ENCODE results near the gene TNFRSF14.
"Not testable (repeated sequence)": the region's sequence is repeated elsewhere in the genome, so short reads cannot be mapped to it uniquely, and the experiment has no call there.

The TNFRSF14 gene

DNA sequence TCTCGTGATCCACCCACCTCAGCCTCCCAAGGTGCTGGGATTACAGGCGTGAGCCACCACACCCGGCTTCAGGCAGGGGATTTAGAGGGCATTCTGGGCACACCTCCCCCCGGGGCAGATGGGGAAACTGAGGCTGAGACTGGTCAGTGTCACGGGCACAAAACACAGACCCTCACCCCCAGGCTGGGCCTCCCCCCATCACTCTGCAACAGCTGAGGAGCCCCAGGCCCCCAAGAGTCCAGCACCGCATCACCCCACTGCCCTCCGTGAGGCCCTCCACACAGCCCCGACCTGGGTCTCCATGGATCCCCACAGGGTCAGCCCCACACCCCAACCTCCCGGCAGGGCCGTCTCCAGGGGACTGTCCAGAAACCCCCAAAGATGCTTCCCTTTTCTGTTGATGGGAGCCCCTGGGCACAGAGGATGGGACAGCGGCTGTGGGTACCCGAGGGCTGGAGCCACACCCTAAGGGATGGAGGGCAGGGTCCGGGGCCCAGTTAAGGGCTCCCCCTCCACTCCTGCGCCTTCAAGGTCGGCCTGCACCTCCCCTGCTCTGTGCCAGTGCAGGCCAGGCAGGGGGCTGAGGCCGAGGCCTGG, 11.0 kb downstream of the TNFRSF14 start:
- H3K4me3 ChIP-seq (ENCODE audit: low read depth, low read length): no peak overlapping the region
- CTCF ChIA-PET: no interaction called here
- POLR2A ChIA-PET: no interaction called here

GRCh38 chr1:2568187-2568816, 12.1 kb downstream of the TNFRSF14 start:
- DNase-seq (ENCODE audit: low read depth, low spot score); CTCF ChIA-PET; H3K4me3 ChIP-seq (ENCODE audit: low read depth, low read length); POLR2A ChIA-PET: not testable (repeated sequence)

More for the DNA sequence above, 11.0 kb downstream of the TNFRSF14 start:
- TF ChIP-seq, protein P1, sequence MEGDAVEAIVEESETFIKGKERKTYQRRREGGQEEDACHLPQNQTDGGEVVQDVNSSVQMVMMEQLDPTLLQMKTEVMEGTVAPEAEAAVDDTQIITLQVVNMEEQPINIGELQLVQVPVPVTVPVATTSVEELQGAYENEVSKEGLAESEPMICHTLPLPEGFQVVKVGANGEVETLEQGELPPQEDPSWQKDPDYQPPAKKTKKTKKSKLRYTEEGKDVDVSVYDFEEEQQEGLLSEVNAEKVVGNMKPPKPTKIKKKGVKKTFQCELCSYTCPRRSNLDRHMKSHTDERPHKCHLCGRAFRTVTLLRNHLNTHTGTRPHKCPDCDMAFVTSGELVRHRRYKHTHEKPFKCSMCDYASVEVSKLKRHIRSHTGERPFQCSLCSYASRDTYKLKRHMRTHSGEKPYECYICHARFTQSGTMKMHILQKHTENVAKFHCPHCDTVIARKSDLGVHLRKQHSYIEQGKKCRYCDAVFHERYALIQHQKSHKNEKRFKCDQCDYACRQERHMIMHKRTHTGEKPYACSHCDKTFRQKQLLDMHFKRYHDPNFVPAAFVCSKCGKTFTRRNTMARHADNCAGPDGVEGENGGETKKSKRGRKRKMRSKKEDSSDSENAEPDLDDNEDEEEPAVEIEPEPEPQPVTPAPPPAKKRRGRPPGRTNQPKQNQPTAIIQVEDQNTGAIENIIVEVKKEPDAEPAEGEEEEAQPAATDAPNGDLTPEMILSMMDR (IDR thresholded peaks at IDR 0.05; ENCODE audit: insufficient read depth, low read length, missing control alignments): no peak
- no peak for DNase-seq (ENCODE audit: low read depth, low spot score)

DNA sequence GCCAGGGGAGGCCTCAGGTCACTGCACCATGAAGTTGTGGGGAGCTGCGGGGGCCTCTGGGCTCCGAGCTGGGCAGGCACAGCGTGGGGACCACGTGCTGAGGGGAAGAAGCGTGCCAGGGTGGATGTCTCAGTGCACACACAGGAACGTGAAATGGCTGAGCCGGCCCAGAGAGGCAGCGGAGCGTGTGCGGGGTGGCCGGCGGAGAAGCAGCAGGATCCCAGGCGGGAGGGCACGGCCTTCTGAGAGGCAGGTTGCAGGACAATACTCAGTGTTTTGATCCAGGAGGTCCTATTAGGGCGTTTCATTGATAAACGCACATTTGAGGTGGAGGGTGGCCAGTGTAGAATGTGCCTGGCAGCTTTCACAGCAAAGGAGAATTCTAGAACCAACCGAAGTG, 12.9 kb downstream of the TNFRSF14 start:
- CTCF ChIA-PET: interaction anchor here (3.0 kb wide), 1 partner anchor 8 kb away, joined by 9 read pairs; no protein-coding TSS in a partner anchor
- POLR2A ChIA-PET: no interaction called here
- TF ChIP-seq, protein P1 (IDR thresholded peaks at IDR 0.05; ENCODE audit: insufficient read depth, low read length, missing control alignments): no peak
- no peak overlapping the region for H3K4me3 ChIP-seq (ENCODE audit: low read depth, low read length)
- DNase-seq (ENCODE audit: low read depth, low spot score): no peak

GRCh38 chr1:2569703-2570102, 13.5 kb downstream of the TNFRSF14 start:
- CTCF ChIA-PET: interaction anchor here (3.0 kb wide), 1 partner anchor 9 kb away, joined by 9 read pairs; no protein-coding TSS in a partner anchor
- H3K4me3 ChIP-seq (ENCODE audit: low read depth, low read length); DNase-seq (ENCODE audit: low read depth, low spot score); POLR2A ChIA-PET: not testable (repeated sequence)

DNA sequence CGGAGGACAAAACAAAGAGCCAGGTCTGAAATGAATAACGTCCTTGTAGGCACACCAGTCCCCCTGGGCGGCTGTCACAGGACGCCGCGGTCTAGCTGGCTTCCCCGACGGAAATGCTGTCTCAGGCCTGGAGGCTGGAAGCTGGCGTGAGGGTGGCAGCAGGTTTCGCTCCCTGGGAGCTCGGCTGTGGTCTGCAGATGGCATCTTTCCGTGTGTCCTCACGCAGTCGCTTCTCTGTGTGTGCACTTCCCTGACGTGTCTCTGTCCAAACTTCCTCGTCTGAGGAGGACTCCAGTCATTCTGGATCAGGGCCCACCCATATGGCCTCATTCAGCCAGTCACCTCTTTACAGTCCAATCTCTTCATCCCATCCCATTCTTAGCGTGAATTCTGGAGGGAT, 14.2 kb downstream of the TNFRSF14 start:
- ChIA-PET CTCF (interaction anchor here (3.0 kb wide), 1 partner anchor 9 kb away, joined by 9 read pairs; no protein-coding TSS in a partner anchor), POLR2A (no interaction called here)

DNA sequence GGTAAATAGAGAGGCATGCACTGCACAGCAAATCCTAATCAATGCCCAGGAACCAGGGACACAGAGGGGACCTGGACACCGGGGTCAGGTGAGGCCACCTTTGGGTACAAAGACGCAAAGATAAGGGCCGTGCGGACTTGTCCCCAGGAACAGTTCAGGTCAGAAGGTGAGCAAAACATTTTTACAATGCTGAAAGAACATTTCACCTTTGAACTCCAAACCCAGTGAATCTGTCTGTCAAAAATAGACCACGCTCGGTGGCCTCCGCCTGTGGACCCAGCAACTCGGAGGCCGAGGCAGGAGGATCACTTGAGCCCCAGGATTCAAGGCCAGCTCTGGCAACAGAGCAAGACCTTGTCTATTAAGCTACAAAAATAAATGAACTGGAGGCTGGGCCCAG, 15.2 kb downstream of the TNFRSF14 start:
- no peak for DNase-seq (ENCODE audit: low read depth, low spot score)
- TF ChIP-seq, protein P1 (IDR thresholded peaks at IDR 0.05; ENCODE audit: insufficient read depth, low read length, missing control alignments): no peak
- ChIA-PET CTCF (interaction anchor here (1.0 to 3.0 kb wide), 4 partner anchors 10 to 24 kb away, joined by 3 to 9 read pairs (median 3); no protein-coding TSS in a partner anchor), POLR2A (no interaction called here)
- H3K4me3 ChIP-seq (ENCODE audit: low read depth, low read length): no peak overlapping the region

More for the DNA sequence above, 14.2 kb downstream of the TNFRSF14 start:
- TF ChIP-seq, protein P1 (IDR thresholded peaks at IDR 0.05; ENCODE audit: insufficient read depth, low read length, missing control alignments): no peak
- H3K4me3 ChIP-seq (ENCODE audit: low read depth, low read length): no peak overlapping the region
- no peak for DNase-seq (ENCODE audit: low read depth, low spot score)

GRCh38 chr1:2573250-2573920, 17.2 kb downstream of the TNFRSF14 start:
- DNase-seq (ENCODE audit: low read depth, low spot score): no peak
- POLR2A ChIA-PET: no interaction called here
- TF ChIP-seq, protein P1 (IDR thresholded peaks at IDR 0.05; ENCODE audit: insufficient read depth, low read length, missing control alignments): no peak
- CTCF ChIA-PET: interaction anchor here (1.0 kb wide), 1 partner anchor 11 kb away, joined by 3 read pairs; no protein-coding TSS in a partner anchor
- no peak overlapping the region for H3K4me3 ChIP-seq (ENCODE audit: low read depth, low read length)

Measured in AG04449 (cell line).